Measurements from ENCODE around the gene VENTX.
A peak's percentile ranks its signal among the peaks of the same experiment; 100 is the strongest.
"Not testable (repeated sequence)": the region's sequence is repeated elsewhere in the genome, so short reads cannot be mapped to it uniquely, and the experiment has no call there.

Gene VENTX

GRCh38 chr10:133262696-133263095 is 25.0 kb downstream of the VENTX start:
- H3K4me3 ChIP-seq (ENCODE audit: low read length): no peak overlapping the region
- peak; percentile 79 for DNase-seq (ENCODE audit: low read depth)
- TF ChIP-seq CTCF (IDR thresholded peaks at IDR 0.05; ENCODE audit: insufficient read depth, low read depth, low read length, missing control alignments): no peak

- no peak for DNase-seq (ENCODE audit: low read depth)
- no peak for TF ChIP-seq CTCF (IDR thresholded peaks at IDR 0.05; ENCODE audit: insufficient read depth, low read depth, low read length, missing control alignments)
- H3K4me3 ChIP-seq (ENCODE audit: low read length): no peak overlapping the region
Measured at GRCh38 chr10:133263674-133264073, 26.0 kb downstream of the VENTX start.

GRCh38 chr10:133264461-133264860 is 26.8 kb downstream of the VENTX start:
- TF ChIP-seq CTCF (IDR thresholded peaks at IDR 0.05; ENCODE audit: insufficient read depth, low read depth, low read length, missing control alignments): no peak
- no peak overlapping the region for H3K4me3 ChIP-seq (ENCODE audit: low read length)
- DNase-seq (ENCODE audit: low read depth): peak; percentile 45

- H3K4me3 ChIP-seq (ENCODE audit: low read length); DNase-seq (ENCODE audit: low read depth): not testable (repeated sequence)
Measured at GRCh38 chr10:133265052-133265451, 27.4 kb downstream of the VENTX start.

- TF ChIP-seq CTCF (IDR thresholded peaks at IDR 0.05; ENCODE audit: insufficient read depth, low read depth, low read length, missing control alignments): no peak
- DNase-seq (ENCODE audit: low read depth): no peak
- H3K4me3 ChIP-seq (ENCODE audit: low read length): no peak overlapping the region
Measured at GRCh38 chr10:133266056-133266795, 28.6 kb downstream of the VENTX start.

GRCh38 chr10:133267293-133267692 is 29.6 kb downstream of the VENTX start:
- no peak overlapping the region for H3K4me3 ChIP-seq (ENCODE audit: low read length)
- no peak for TF ChIP-seq CTCF (IDR thresholded peaks at IDR 0.05; ENCODE audit: insufficient read depth, low read depth, low read length, missing control alignments)
- no peak for DNase-seq (ENCODE audit: low read depth)

GRCh38 chr10:133267829-133268228 is 30.2 kb downstream of the VENTX start:
- DNase-seq (ENCODE audit: low read depth): no peak
- no peak overlapping the region for H3K4me3 ChIP-seq (ENCODE audit: low read length)
- TF ChIP-seq CTCF (IDR thresholded peaks at IDR 0.05; ENCODE audit: insufficient read depth, low read depth, low read length, missing control alignments): no peak

Measured in epithelial cell of esophagus (primary cell).